CD8-positive, alpha-beta memory T cell (primary cell): ENCODE data around the gene MILR1. TPM values are rescaled to one million over a fixed set of nuclear protein-coding genes. Genes with fewer than 3 reads are reported as not detected.
"Not testable (repeated sequence)": the region's sequence is repeated elsewhere in the genome, so short reads cannot be mapped to it uniquely, and the experiment has no call there.

ENCODE experiments used
- CTCF ChIA-PET: fragments of 350-600 bp; sonication (Branson Sonifier 250); formaldehyde crosslinking; loops from one replicate; lab custom pipeline; 2021; ENCODE audit warnings: antibody characterized with exemption; lab: Charles Lee
- POLR2A ChIA-PET: fragments of 350-600 bp; sonication (Branson Sonifier 250); formaldehyde crosslinking; loops from one replicate; lab custom pipeline; 2021; ENCODE audit warnings: antibody characterized with exemption; lab: Charles Lee
- DNase-seq, 5 donors: peaks; one replicate each; pipeline versions ENCODE4 v3.0.0 to v3.0.0-alpha.2; 2020 to 2022; ENCODE audit warnings: mixed read lengths in 1 of 5
- H3K27ac ChIP-seq: one replicate; pipeline ENCODE4 v1.7.0; 2013; ENCODE audit warnings: low read depth, mild to moderate bottlenecking, low read length, moderate library complexity
- H3K27me3 ChIP-seq: 2 replicates; pipeline ENCODE4 v1.7.0; 2013; ENCODE audit warnings: low read length, mild to moderate bottlenecking; ENCODE audit not compliant: insufficient read depth, poor library complexity, severe bottlenecking
- H3K36me3 ChIP-seq: 2 replicates; pipeline ENCODE4 v1.7.0; 2013; ENCODE audit warnings: mild to moderate bottlenecking, low read length, moderate library complexity; ENCODE audit not compliant: insufficient read depth
- H3K4me1 ChIP-seq: 2 replicates; pipeline ENCODE4 v1.7.0; 2013; ENCODE audit warnings: mild to moderate bottlenecking, low read length, moderate library complexity; ENCODE audit not compliant: insufficient read depth
- H3K4me3 ChIP-seq: 2 replicates; pipeline ENCODE4 v1.7.0; 2013; ENCODE audit warnings: mild to moderate bottlenecking, low read length
- H3K9me3 ChIP-seq: 2 replicates; pipeline ENCODE4 v1.7.0; 2013; ENCODE audit warnings: mild to moderate bottlenecking, low read length
- H3K27ac Mint-ChIP-seq, 8 donors: one replicate each; pipeline ENCODE4 v1.8.0; 2020 to 2021; ENCODE audit warnings: mixed read lengths in 8 of 8, mild to moderate bottlenecking in 6 of 8, inconsistent platforms in 3 of 8, moderate library complexity in 3 of 8
- H3K27me3 Mint-ChIP-seq, 2 donors: one replicate each; pipeline ENCODE4 v1.8.0; 2020 to 2021; ENCODE audit warnings: mixed read lengths in 2 of 2, mild to moderate bottlenecking in 1 of 2, moderate library complexity in 1 of 2
- H3K36me3 Mint-ChIP-seq, 3 donors: one replicate each; pipeline ENCODE4 v1.8.0; 2020 to 2021; ENCODE audit warnings: mixed read lengths in 3 of 3, inconsistent platforms in 1 of 3, mild to moderate bottlenecking in 1 of 3
- H3K4me1 Mint-ChIP-seq, 3 donors: one replicate each; pipeline ENCODE4 v1.8.0; 2020 to 2021; ENCODE audit warnings: mixed read lengths in 3 of 3, inconsistent platforms in 1 of 3, mild to moderate bottlenecking in 1 of 3
- H3K4me3 Mint-ChIP-seq, 7 donors: one replicate each; pipeline ENCODE4 v1.8.0; 2020 to 2021; ENCODE audit warnings: mixed read lengths in 7 of 7, mild to moderate bottlenecking in 6 of 7, moderate library complexity in 4 of 7, inconsistent platforms in 2 of 7
- H3K9me3 Mint-ChIP-seq, 5 donors: one replicate each; pipeline ENCODE4 v1.8.0; 2020 to 2022; ENCODE audit warnings: mixed read lengths in 5 of 5, mild to moderate bottlenecking in 3 of 5, moderate library complexity in 2 of 5, inconsistent platforms in 1 of 5
- polyA plus RNA-seq: library from polyadenylated mRNA; unstranded; fragments of 300-500 nt; fragmentation: Illumina TruSeq; gene quantifications from one replicate; pipeline ENCODE4 v1.2.3, GENCODE V29; 2021
- total RNA-seq, 2 experiments: library from RNA; stranded (reverse); gene quantifications; one replicate each; pipeline ENCODE4 v1.2.3, GENCODE V29; 2021

The MILR1 gene
- total and polyA plus RNA-seq, 3 experiments from 2014 or later, result 0.66 to 0.69 TPM; not detected in 1

DNA sequence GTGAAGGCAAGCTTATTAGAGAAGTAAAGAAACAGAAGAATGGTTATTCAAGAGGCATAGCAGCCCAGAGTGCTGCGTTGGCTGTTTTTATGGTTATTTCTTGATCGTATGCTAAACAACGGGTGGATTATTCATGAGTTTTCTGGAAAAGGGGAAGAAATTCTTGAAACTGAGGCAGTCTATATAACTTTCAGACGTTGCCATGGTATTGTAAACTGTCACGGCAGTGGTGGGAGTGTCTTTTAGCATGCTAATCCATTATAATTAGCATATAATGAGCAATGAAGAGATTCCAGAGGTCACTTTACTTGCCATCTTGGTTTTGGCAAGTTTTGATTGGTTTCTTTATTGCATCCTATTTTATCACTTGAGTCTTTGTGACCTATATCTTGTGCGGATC lies 17.4 kb upstream of the MILR1 start:
- CTCF ChIA-PET, result interaction anchor here (1.2 kb wide), 2 partner anchors 9 to 12 kb away, joined by 3 read pairs; no protein-coding TSS in a partner anchor
- Mint-ChIP-seq H3K4me1 (no peaks in the 10 kb centered on the region), H3K36me3 (peaks cover 0 to 3% (median 0%) of the 10 kb centered on the region in 3 donors), H3K27ac (no peak overlapping the region), H3K27me3 (peaks cover 4 to 5% of the 10 kb centered on the region in 2 donors), H3K4me3 (no peak overlapping the region), H3K9me3 (no peaks in the 10 kb centered on the region)
- no peaks in the 10 kb centered on the region for H3K4me1 ChIP-seq
- H3K36me3 ChIP-seq, result no peaks in the 10 kb centered on the region
- POLR2A ChIA-PET, result no interaction called here
- no peak overlapping the region for H3K27ac ChIP-seq
- no peak overlapping the region for H3K4me3 ChIP-seq
- H3K27me3 ChIP-seq, result no peaks in the 10 kb centered on the region
- no peak for DNase-seq
- H3K9me3 ChIP-seq, result no peaks in the 10 kb centered on the region

DNA sequence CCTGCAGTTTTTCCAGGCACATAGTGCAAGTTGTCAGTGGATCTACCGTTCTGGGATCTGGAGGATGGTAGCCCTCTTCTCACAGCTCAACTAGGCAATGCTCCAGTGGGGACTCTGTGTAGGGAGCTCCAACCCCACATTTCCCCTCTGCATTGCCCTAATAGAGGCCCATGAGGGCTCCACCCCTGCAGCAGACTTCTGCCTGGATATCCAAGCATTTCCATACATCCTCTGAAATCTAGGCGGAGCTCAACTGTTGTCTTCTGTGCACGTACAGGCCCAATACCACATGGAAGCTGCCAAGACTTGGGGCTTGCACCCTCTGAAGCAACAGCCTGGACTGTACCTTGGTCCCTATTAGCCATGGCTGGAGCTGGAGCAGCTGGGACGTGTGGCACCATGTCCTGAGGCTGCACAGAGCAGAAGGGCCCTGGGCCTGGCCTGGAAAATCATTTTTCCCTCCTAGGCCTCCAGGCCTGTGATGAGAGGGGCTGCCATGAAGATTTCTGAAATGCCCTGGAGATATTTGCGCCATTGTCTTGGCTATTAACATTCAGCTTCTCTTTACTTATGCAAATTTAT lies 10.9 kb upstream of the MILR1 start:
- peaks cover 11% of the 10 kb centered on the region for H3K9me3 ChIP-seq
- no peak for DNase-seq
- no peaks in the 10 kb centered on the region for H3K36me3 ChIP-seq
- peaks cover 19% of the 10 kb centered on the region for H3K4me1 ChIP-seq
- POLR2A ChIA-PET, result no interaction called here
- peaks cover 4 to 32% (median 28%) of the 10 kb centered on the region in 5 donors for H3K9me3 Mint-ChIP-seq
- H3K27me3 ChIP-seq, result no peaks in the 10 kb centered on the region
- H3K4me3 Mint-ChIP-seq, result no peak overlapping the region
- peaks cover 3% of the 10 kb centered on the region in 2 donors for H3K27me3 Mint-ChIP-seq
- no peak overlapping the region for H3K27ac Mint-ChIP-seq
- H3K27ac ChIP-seq, result no peak overlapping the region
- CTCF ChIA-PET, result no interaction called here
- H3K4me3 ChIP-seq, result no peak overlapping the region
- H3K4me1 Mint-ChIP-seq, result peaks cover 12 to 18% (median 14%) of the 10 kb centered on the region in 3 donors
- peaks cover 5 to 36% (median 6%) of the 10 kb centered on the region in 3 donors for H3K36me3 Mint-ChIP-seq

DNA sequence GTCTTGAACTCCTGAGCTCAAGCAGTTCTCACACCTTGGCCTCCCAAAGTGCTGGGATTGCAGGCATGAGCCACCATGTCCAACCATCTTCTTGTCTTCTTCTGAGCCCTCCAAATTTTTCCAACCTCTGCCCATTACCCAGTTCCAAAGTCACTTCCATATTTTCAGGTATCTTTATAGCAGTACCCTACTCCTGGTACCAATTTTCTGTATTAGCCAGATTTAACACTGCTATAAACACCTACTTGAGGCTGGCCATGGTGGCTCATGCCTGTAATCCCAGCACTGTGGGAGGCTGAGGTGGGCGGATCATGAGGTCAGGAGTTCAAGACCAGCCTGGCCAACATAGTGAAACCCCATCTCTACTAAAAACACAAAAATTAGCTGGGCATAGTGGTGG lies 9.4 kb upstream of the MILR1 start:
- H3K36me3 ChIP-seq, DNase-seq, H3K27ac Mint-ChIP-seq, POLR2A ChIA-PET, H3K4me3 Mint-ChIP-seq, CTCF ChIA-PET, H3K27me3 ChIP-seq, H3K27ac ChIP-seq, H3K27me3 Mint-ChIP-seq, H3K4me3 ChIP-seq: not testable (repeated sequence)
- peaks cover 22% of the 10 kb centered on the region for H3K4me1 ChIP-seq
- H3K36me3 Mint-ChIP-seq, result peaks cover 5 to 36% (median 6%) of the 10 kb centered on the region in 3 donors
- H3K9me3 Mint-ChIP-seq, result peaks cover 4 to 32% (median 28%) of the 10 kb centered on the region in 5 donors
- peaks cover 11% of the 10 kb centered on the region for H3K9me3 ChIP-seq
- peaks cover 12 to 18% (median 14%) of the 10 kb centered on the region in 3 donors for H3K4me1 Mint-ChIP-seq

DNA sequence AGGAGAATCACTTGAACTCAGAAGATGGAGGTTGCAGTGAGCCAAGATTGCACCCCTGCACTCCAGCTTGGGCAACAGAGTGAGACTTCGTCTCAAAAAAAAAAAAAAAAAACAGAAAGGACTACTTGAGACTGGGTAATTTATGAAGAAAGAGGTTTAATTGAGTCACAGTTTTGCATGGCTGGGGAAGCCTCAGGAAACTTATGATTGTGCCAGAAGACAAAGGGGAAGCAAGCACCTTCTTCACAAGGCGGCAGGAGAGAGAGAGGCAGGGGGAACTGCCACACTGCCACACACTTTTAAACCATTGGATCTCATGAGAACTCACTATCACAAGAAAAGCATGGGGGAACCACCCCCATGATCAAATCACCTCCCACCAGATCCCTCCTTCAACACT lies 9.0 kb upstream of the MILR1 start:
- DNase-seq, result no peak
- Histone ChIP-seq H3K4me3 (no peak overlapping the region), H3K9me3 (peaks cover 11% of the 10 kb centered on the region), H3K27ac (no peak overlapping the region), H3K4me1 (peaks cover 22% of the 10 kb centered on the region), H3K36me3 (no peaks in the 10 kb centered on the region), H3K27me3 (no peaks in the 10 kb centered on the region)
- Mint-ChIP-seq H3K9me3 (peaks cover 4 to 32% (median 28%) of the 10 kb centered on the region in 5 donors), H3K36me3 (peaks cover 5 to 36% (median 6%) of the 10 kb centered on the region in 3 donors), H3K4me1 (peaks cover 12 to 18% (median 14%) of the 10 kb centered on the region in 3 donors), H3K4me3 (no peak overlapping the region), H3K27me3 (peaks cover 3% of the 10 kb centered on the region in 2 donors), H3K27ac (no peak overlapping the region)
- CTCF ChIA-PET, result no interaction called here
- POLR2A ChIA-PET, result no interaction called here

- Histone ChIP-seq H3K9me3 (peaks cover 11% of the 10 kb centered on the region), H3K27me3 (no peaks in the 10 kb centered on the region), H3K27ac (no peak overlapping the region), H3K4me3 (peak overlapping the region; percentile 4), H3K36me3 (no peaks in the 10 kb centered on the region), H3K4me1 (peaks cover 22% of the 10 kb centered on the region)
- Mint-ChIP-seq H3K27me3 (peaks cover 3% of the 10 kb centered on the region in 2 donors), H3K27ac (peak overlapping the region in 7 of 8 donors; percentile 42 to 92 (median 76)), H3K4me1 (peaks cover 12 to 18% (median 14%) of the 10 kb centered on the region in 3 donors), H3K4me3 (peak overlapping the region in 6 of 7 donors; percentile 65 to 82 (median 68)), H3K36me3 (peaks cover 5 to 32% (median 6%) of the 10 kb centered on the region in 3 donors), H3K9me3 (peaks cover 4 to 30% (median 26%) of the 10 kb centered on the region in 5 donors)
- POLR2A ChIA-PET, result no interaction called here
- DNase-seq, result peak in 2 of 5 donors; percentile 7 to 35
- CTCF ChIA-PET, result interaction anchor here (1.3 kb wide), 1 partner anchor 15 kb away, joined by 3 read pairs; no protein-coding TSS in a partner anchor
Measured at GRCh38 chr17:64441772-64442540, 7.0 kb upstream of the MILR1 start.

DNA sequence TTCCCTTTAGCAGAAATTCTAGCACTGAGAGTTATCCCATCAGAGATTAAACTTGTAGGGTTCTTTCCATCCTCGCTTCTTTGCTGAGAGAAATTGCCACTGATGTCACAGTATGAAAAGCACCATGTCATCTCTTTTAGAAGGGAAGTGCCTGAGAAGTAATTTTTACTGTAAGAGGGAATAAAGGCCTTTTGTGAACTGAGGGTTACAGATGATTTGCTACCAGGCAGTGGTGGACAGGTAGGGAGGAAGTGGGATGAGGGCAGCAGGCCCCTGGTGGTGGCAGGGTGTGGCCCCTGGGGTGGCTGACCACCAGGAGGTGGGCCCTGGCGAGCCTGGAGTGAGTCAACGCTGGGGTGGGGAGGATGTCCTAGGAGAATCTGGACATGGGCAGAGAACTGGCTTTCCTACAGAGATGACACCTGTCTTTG lies 6.4 kb upstream of the MILR1 start:
- ChIA-PET POLR2A (no interaction called here), CTCF (interaction anchor here (1.3 kb wide), 1 partner anchor 14 kb away, joined by 3 read pairs; no protein-coding TSS in a partner anchor)
- Histone ChIP-seq H3K27ac (no peak overlapping the region), H3K9me3 (peaks cover 8% of the 10 kb centered on the region), H3K27me3 (no peaks in the 10 kb centered on the region), H3K36me3 (no peaks in the 10 kb centered on the region), H3K4me1 (peaks cover 22% of the 10 kb centered on the region), H3K4me3 (peak overlapping the region; percentile 4)
- Mint-ChIP-seq H3K4me3 (peak overlapping the region in 6 of 7 donors; percentile 65 to 82 (median 68)), H3K36me3 (peaks cover 5 to 26% (median 6%) of the 10 kb centered on the region in 3 donors), H3K27me3 (peaks cover 1 to 3% of the 10 kb centered on the region in 2 donors), H3K27ac (peak overlapping the region in 6 of 8 donors; percentile 42 to 87 (median 71)), H3K9me3 (peaks cover 4 to 24% (median 20%) of the 10 kb centered on the region in 5 donors), H3K4me1 (peaks cover 12 to 18% (median 14%) of the 10 kb centered on the region in 3 donors)
- DNase-seq, result peak in 1 of 5 donors; percentile 11

GRCh38 chr17:64443086-64443760 lies 5.7 kb upstream of the MILR1 start:
- Mint-ChIP-seq H3K27ac (no peak overlapping the region), H3K4me3 (no peak overlapping the region)

More at GRCh38 chr17:64443086-64443760, 5.7 kb upstream of the MILR1 start:
- ChIA-PET CTCF (interaction anchor here (1.3 kb wide), 1 partner anchor 13 kb away, joined by 3 read pairs; no protein-coding TSS in a partner anchor), POLR2A (no interaction called here)
- no peak overlapping the region for H3K27ac ChIP-seq
- H3K4me3 ChIP-seq, result no peak overlapping the region
- peaks cover 4 to 19% (median 5%) of the 10 kb centered on the region in 3 donors for H3K36me3 Mint-ChIP-seq
- H3K36me3 ChIP-seq, result no peaks in the 10 kb centered on the region
- no peak for DNase-seq
- no peaks in the 10 kb centered on the region for H3K27me3 ChIP-seq
- peaks cover 1 to 3% of the 10 kb centered on the region in 2 donors for H3K27me3 Mint-ChIP-seq
- peaks cover 1% of the 10 kb centered on the region for H3K9me3 ChIP-seq
- H3K9me3 Mint-ChIP-seq, result peaks cover 4 to 17% (median 14%) of the 10 kb centered on the region in 5 donors
- H3K4me1 Mint-ChIP-seq, result peaks cover 12 to 18% (median 14%) of the 10 kb centered on the region in 3 donors
- H3K4me1 ChIP-seq, result peaks cover 22% of the 10 kb centered on the region
